Retinal pigment epithelial cell (primary cell): ENCODE measurements around the gene DNAJB1.

ENCODE experiments used
- DNase-seq: peaks from one replicate; pipeline ENCODE4 v3.0.0-alpha.2; 2010; ENCODE audit warnings: low read depth
- H3K4me3 ChIP-seq: 2 replicates; pipeline ENCODE4 v1.5.1; 2011; ENCODE audit warnings: mild to moderate bottlenecking, low read length, control low read depth, moderate library complexity
- CTCF ChIP-seq: conservative IDR thresholded peaks from 2 replicates; pipeline ENCODE4 v1.5.1; 2011; ENCODE audit warnings: low read depth, low read length, control low read depth, inconsistent platforms

DNAJB1 gene

GRCh38 chr19:14474827-14475226 is 43.4 kb downstream of the DNAJB1 start:
- H3K4me3 ChIP-seq = peak overlapping the region; percentile 24

GRCh38 chr19:14473978-14474578 is 44.1 kb downstream of the DNAJB1 start:
- H3K4me3 ChIP-seq = no peak overlapping the region
- DNase-seq = no peak
- TF ChIP-seq CTCF = no peak

More at GRCh38 chr19:14474827-14475226, 43.4 kb downstream of the DNAJB1 start:
- no peak for TF ChIP-seq CTCF
- no peak for DNase-seq

- DNase-seq = no peak
- no peak for TF ChIP-seq CTCF
- H3K4me3 ChIP-seq = no peak overlapping the region
Measured at GRCh38 chr19:14473073-14473977, 44.9 kb downstream of the DNAJB1 start.

DNA sequence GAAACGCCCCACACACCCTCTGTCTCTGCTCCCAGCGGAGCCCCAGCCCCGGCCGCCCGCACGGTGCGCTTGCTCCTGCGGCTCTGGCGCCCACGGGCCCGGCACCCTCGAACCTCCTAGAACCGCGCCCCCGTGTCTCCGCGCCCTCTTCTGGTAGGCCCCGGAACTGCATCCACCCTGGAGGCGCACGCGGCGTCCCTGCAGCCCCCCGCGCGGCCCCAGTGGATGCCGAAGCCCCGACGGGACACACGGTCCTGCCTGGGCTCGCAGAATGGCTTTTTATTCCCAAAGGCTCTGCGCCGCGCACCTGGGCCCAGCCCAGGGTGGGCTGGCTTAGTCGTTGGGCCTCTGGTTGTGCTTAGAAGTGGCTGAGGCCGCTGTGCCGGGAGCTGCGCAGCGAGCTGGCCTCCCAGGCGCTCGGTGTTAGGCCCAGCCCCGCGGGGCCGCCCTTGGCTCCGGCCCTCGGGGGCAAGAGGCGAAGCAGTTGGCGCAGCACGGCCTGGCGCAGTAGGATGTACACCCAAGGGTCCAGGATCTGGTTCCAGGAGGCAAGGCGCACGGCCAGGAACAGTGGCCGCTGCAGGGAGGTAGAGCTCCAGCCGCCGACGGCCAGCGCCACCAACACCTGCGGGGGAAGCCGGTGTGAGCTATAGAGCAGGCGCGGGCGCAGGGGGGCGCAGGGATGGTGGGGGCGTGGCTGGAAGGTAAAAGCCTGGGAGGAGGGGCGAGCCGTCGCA is 45.8 kb downstream of the DNAJB1 start:
- H3K4me3 ChIP-seq = no peak overlapping the region
- peak; percentile 83 for TF ChIP-seq CTCF
- DNase-seq = no peak

- H3K4me3 ChIP-seq = no peak overlapping the region
- TF ChIP-seq CTCF = no peak
- DNase-seq = no peak
Measured at GRCh38 chr19:14471436-14472187, 46.6 kb downstream of the DNAJB1 start.

DNA sequence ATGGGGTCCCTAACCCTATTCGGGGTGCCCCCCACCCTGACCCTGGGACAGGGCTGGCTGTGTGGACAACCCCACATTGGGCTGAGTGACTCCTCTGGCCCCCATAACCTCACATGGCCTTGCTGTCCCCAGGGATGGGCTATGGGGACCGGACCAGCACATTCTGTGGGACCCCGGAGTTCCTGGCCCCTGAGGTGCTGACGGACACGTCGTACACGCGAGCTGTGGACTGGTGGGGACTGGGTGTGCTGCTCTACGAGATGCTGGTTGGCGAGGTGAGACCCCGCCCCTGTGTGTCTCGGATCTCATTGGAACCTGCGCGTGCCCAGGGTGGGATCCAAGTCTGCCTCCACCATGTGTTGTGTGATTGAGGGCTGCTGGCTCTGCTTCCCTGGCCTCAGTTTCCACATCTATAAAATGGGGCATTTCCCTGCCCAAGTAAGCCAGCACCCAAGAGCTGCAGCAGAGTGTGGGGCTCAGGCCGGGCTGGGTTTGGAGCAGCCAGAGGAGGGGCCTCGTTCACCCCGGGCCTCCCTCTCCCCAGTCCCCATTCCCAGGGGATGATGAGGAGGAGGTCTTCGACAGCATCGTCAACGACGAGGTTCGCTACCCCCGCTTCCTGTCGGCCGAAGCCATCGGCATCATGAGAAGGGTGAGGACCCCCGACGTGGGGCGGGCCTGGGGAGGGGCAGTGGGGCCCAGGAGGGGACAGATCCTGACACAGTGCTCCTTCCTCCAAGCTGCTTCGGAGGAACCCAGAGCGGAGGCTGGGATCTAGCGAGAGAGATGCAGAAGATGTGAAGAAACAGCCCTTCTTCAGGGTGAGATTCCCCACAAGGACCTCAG is 47.9 kb downstream of the DNAJB1 start:
- H3K4me3 ChIP-seq = no peak overlapping the region
- no peak for DNase-seq
- TF ChIP-seq CTCF = no peak
